ENCODE results near the gene LIPC. TPM values are rescaled to one million over a fixed set of nuclear protein-coding genes. Genes with fewer than 3 reads are reported as not detected.

LIPC gene
- total RNA-seq: under 0.01 TPM

- no peak within 1 kb of the TSS for H3K27ac ChIP-seq (ENCODE audit: low read depth, low read length)
- H3K4me3 ChIP-seq (ENCODE audit: low read length in 3 of 3): no peak within 1 kb of the TSS
- peaks cover 2 to 8% (median 7%) of the 10 kb centered on the region in 3 donors for H3K4me1 ChIP-seq (ENCODE audit: control insufficient read depth in 3 of 3, insufficient read depth in 3 of 3, low read length in 3 of 3)
- H3K36me3 ChIP-seq (ENCODE audit: control insufficient read depth in 3 of 3, insufficient read depth in 3 of 3, low read length in 3 of 3): no peaks in the 10 kb centered on the region
- no peak within 1 kb of the TSS for H3K9ac ChIP-seq (ENCODE audit: low read depth in 1 of 3, low read length in 3 of 3)
- H3K9me3 ChIP-seq (ENCODE audit: control insufficient read depth in 3 of 3, low read length in 3 of 3): no peaks in the 10 kb centered on the region
- H3K27me3 ChIP-seq (ENCODE audit: control insufficient read depth in 3 of 3, insufficient read depth in 3 of 3, low read length in 3 of 3): no peaks in the 10 kb centered on the region
Measured at GRCh38 chr15:58431221-58432149, at the start of gene LIPC. Gene LIPC (plus strand): TSS chr15:58431991. CDS start chr15:58432033, 42 bp downstream.

- no peaks in the 10 kb centered on the region for H3K27me3 ChIP-seq (ENCODE audit: control insufficient read depth in 3 of 3, insufficient read depth in 3 of 3, low read length in 3 of 3)
- H3K9me3 ChIP-seq (ENCODE audit: control insufficient read depth in 3 of 3, low read length in 3 of 3): no peaks in the 10 kb centered on the region
- H3K4me3 ChIP-seq (ENCODE audit: low read length in 3 of 3): no peak overlapping the region
- H3K27ac ChIP-seq (ENCODE audit: low read depth, low read length): no peak overlapping the region
- no peaks in the 10 kb centered on the region for H3K4me1 ChIP-seq (ENCODE audit: control insufficient read depth in 3 of 3, insufficient read depth in 3 of 3, low read length in 3 of 3)
- H3K9ac ChIP-seq (ENCODE audit: low read depth in 1 of 3, low read length in 3 of 3): no peak overlapping the region
- H3K36me3 ChIP-seq (ENCODE audit: control insufficient read depth in 3 of 3, insufficient read depth in 3 of 3, low read length in 3 of 3): no peaks in the 10 kb centered on the region
Measured at GRCh38 chr15:58383876-58384275, 47.9 kb upstream of the LIPC start.

GRCh38 chr15:58384667-58385066 is 47.1 kb upstream of the LIPC start:
- Histone ChIP-seq H3K9ac (ENCODE audit: low read depth in 1 of 3, low read length in 3 of 3) (no peak overlapping the region), H3K9me3 (ENCODE audit: control insufficient read depth in 3 of 3, low read length in 3 of 3) (no peaks in the 10 kb centered on the region), H3K4me1 (ENCODE audit: control insufficient read depth in 3 of 3, insufficient read depth in 3 of 3, low read length in 3 of 3) (no peaks in the 10 kb centered on the region), H3K36me3 (ENCODE audit: control insufficient read depth in 3 of 3, insufficient read depth in 3 of 3, low read length in 3 of 3) (no peaks in the 10 kb centered on the region), H3K27me3 (ENCODE audit: control insufficient read depth in 3 of 3, insufficient read depth in 3 of 3, low read length in 3 of 3) (no peaks in the 10 kb centered on the region), H3K4me3 (ENCODE audit: low read length in 3 of 3) (no peak overlapping the region), H3K27ac (ENCODE audit: low read depth, low read length) (no peak overlapping the region)

- no peak overlapping the region for H3K27ac ChIP-seq (ENCODE audit: low read depth, low read length)
- H3K4me3 ChIP-seq (ENCODE audit: low read length in 3 of 3): no peak overlapping the region
- H3K36me3 ChIP-seq (ENCODE audit: control insufficient read depth in 3 of 3, insufficient read depth in 3 of 3, low read length in 3 of 3): no peaks in the 10 kb centered on the region
- H3K4me1 ChIP-seq (ENCODE audit: control insufficient read depth in 3 of 3, insufficient read depth in 3 of 3, low read length in 3 of 3): no peaks in the 10 kb centered on the region
- no peak overlapping the region for H3K9ac ChIP-seq (ENCODE audit: low read depth in 1 of 3, low read length in 3 of 3)
- H3K27me3 ChIP-seq (ENCODE audit: control insufficient read depth in 3 of 3, insufficient read depth in 3 of 3, low read length in 3 of 3): no peaks in the 10 kb centered on the region
- no peaks in the 10 kb centered on the region for H3K9me3 ChIP-seq (ENCODE audit: control insufficient read depth in 3 of 3, low read length in 3 of 3)
Measured at GRCh38 chr15:58386081-58386480, 45.7 kb upstream of the LIPC start.

- no peak overlapping the region for H3K9ac ChIP-seq (ENCODE audit: low read depth in 1 of 3, low read length in 3 of 3)
- H3K4me1 ChIP-seq (ENCODE audit: control insufficient read depth in 3 of 3, insufficient read depth in 3 of 3, low read length in 3 of 3): no peaks in the 10 kb centered on the region
Measured at GRCh38 chr15:58386641-58387040, 45.1 kb upstream of the LIPC start.

GRCh38 chr15:58387130-58387529 is 44.7 kb upstream of the LIPC start:
- Histone ChIP-seq H3K9ac (ENCODE audit: low read depth in 1 of 3, low read length in 3 of 3) (no peak overlapping the region), H3K27me3 (ENCODE audit: control insufficient read depth in 3 of 3, insufficient read depth in 3 of 3, low read length in 3 of 3) (no peaks in the 10 kb centered on the region), H3K36me3 (ENCODE audit: control insufficient read depth in 3 of 3, insufficient read depth in 3 of 3, low read length in 3 of 3) (no peaks in the 10 kb centered on the region), H3K27ac (ENCODE audit: low read depth, low read length) (no peak overlapping the region), H3K4me1 (ENCODE audit: control insufficient read depth in 3 of 3, insufficient read depth in 3 of 3, low read length in 3 of 3) (no peaks in the 10 kb centered on the region), H3K4me3 (ENCODE audit: low read length in 3 of 3) (no peak overlapping the region), H3K9me3 (ENCODE audit: control insufficient read depth in 3 of 3, low read length in 3 of 3) (no peaks in the 10 kb centered on the region)

More at GRCh38 chr15:58386641-58387040, 45.1 kb upstream of the LIPC start:
- Histone ChIP-seq H3K9me3 (ENCODE audit: control insufficient read depth in 3 of 3, low read length in 3 of 3) (no peaks in the 10 kb centered on the region), H3K4me3 (ENCODE audit: low read length in 3 of 3) (no peak overlapping the region), H3K36me3 (ENCODE audit: control insufficient read depth in 3 of 3, insufficient read depth in 3 of 3, low read length in 3 of 3) (no peaks in the 10 kb centered on the region), H3K27me3 (ENCODE audit: control insufficient read depth in 3 of 3, insufficient read depth in 3 of 3, low read length in 3 of 3) (no peaks in the 10 kb centered on the region), H3K27ac (ENCODE audit: low read depth, low read length) (no peak overlapping the region)

GRCh38 chr15:58388211-58388610 is 43.6 kb upstream of the LIPC start:
- no peaks in the 10 kb centered on the region for H3K9me3 ChIP-seq (ENCODE audit: control insufficient read depth in 3 of 3, low read length in 3 of 3)
- no peak overlapping the region for H3K27ac ChIP-seq (ENCODE audit: low read depth, low read length)
- H3K27me3 ChIP-seq (ENCODE audit: control insufficient read depth in 3 of 3, insufficient read depth in 3 of 3, low read length in 3 of 3): no peaks in the 10 kb centered on the region
- H3K9ac ChIP-seq (ENCODE audit: low read depth in 1 of 3, low read length in 3 of 3): no peak overlapping the region
- no peak overlapping the region for H3K4me3 ChIP-seq (ENCODE audit: low read length in 3 of 3)
- H3K4me1 ChIP-seq (ENCODE audit: control insufficient read depth in 3 of 3, insufficient read depth in 3 of 3, low read length in 3 of 3): no peaks in the 10 kb centered on the region
- no peaks in the 10 kb centered on the region for H3K36me3 ChIP-seq (ENCODE audit: control insufficient read depth in 3 of 3, insufficient read depth in 3 of 3, low read length in 3 of 3)

GRCh38 chr15:58390118-58390517 is 41.7 kb upstream of the LIPC start:
- Histone ChIP-seq H3K9ac (ENCODE audit: low read depth in 1 of 3, low read length in 3 of 3) (no peak overlapping the region), H3K36me3 (ENCODE audit: control insufficient read depth in 3 of 3, insufficient read depth in 3 of 3, low read length in 3 of 3) (no peaks in the 10 kb centered on the region), H3K27ac (ENCODE audit: low read depth, low read length) (no peak overlapping the region), H3K9me3 (ENCODE audit: control insufficient read depth in 3 of 3, low read length in 3 of 3) (no peaks in the 10 kb centered on the region), H3K27me3 (ENCODE audit: control insufficient read depth in 3 of 3, insufficient read depth in 3 of 3, low read length in 3 of 3) (no peaks in the 10 kb centered on the region), H3K4me1 (ENCODE audit: control insufficient read depth in 3 of 3, insufficient read depth in 3 of 3, low read length in 3 of 3) (no peaks in the 10 kb centered on the region), H3K4me3 (ENCODE audit: low read length in 3 of 3) (no peak overlapping the region)

GRCh38 chr15:58390655-58391054 is 41.1 kb upstream of the LIPC start:
- Histone ChIP-seq H3K27me3 (ENCODE audit: control insufficient read depth in 3 of 3, insufficient read depth in 3 of 3, low read length in 3 of 3) (no peaks in the 10 kb centered on the region), H3K27ac (ENCODE audit: low read depth, low read length) (no peak overlapping the region), H3K9ac (ENCODE audit: low read depth in 1 of 3, low read length in 3 of 3) (no peak overlapping the region), H3K36me3 (ENCODE audit: control insufficient read depth in 3 of 3, insufficient read depth in 3 of 3, low read length in 3 of 3) (no peaks in the 10 kb centered on the region), H3K9me3 (ENCODE audit: control insufficient read depth in 3 of 3, low read length in 3 of 3) (no peaks in the 10 kb centered on the region), H3K4me3 (ENCODE audit: low read length in 3 of 3) (no peak overlapping the region), H3K4me1 (ENCODE audit: control insufficient read depth in 3 of 3, insufficient read depth in 3 of 3, low read length in 3 of 3) (no peaks in the 10 kb centered on the region)

GRCh38 chr15:58391088-58391487 is 40.7 kb upstream of the LIPC start:
- H3K4me1 ChIP-seq (ENCODE audit: control insufficient read depth in 3 of 3, insufficient read depth in 3 of 3, low read length in 3 of 3): no peaks in the 10 kb centered on the region

More at GRCh38 chr15:58391088-58391487, 40.7 kb upstream of the LIPC start:
- Histone ChIP-seq H3K36me3 (ENCODE audit: control insufficient read depth in 3 of 3, insufficient read depth in 3 of 3, low read length in 3 of 3) (no peaks in the 10 kb centered on the region), H3K4me3 (ENCODE audit: low read length in 3 of 3) (no peak overlapping the region), H3K9ac (ENCODE audit: low read depth in 1 of 3, low read length in 3 of 3) (no peak overlapping the region), H3K9me3 (ENCODE audit: control insufficient read depth in 3 of 3, low read length in 3 of 3) (no peaks in the 10 kb centered on the region), H3K27me3 (ENCODE audit: control insufficient read depth in 3 of 3, insufficient read depth in 3 of 3, low read length in 3 of 3) (no peaks in the 10 kb centered on the region), H3K27ac (ENCODE audit: low read depth, low read length) (no peak overlapping the region)

All from skeletal muscle tissue (tissue), 4 donors.